PC-9 (cell line): Measurements from ENCODE around the gene CCNA1. TPM values are rescaled to one million over a fixed set of nuclear protein-coding genes. Genes with fewer than 3 reads are reported as not detected.

ENCODE experiments used
- BruUV-seq: library from RNA; stranded (reverse); fragments of 400-500 nt; replicated peaks from 2 replicates; lab custom pipeline; 2021; lab: Mats Ljungman, UMichigan
- CTCF ChIA-PET: fragments of 300-600 bp; sonication (Branson Sonifier 250); formaldehyde crosslinking; loops from one replicate; lab custom pipeline; 2022; ENCODE audit warnings: antibody characterized with exemption; lab: Charles Lee
- POLR2A ChIA-PET: fragments of 300-600 bp; sonication (Branson Sonifier 250); formaldehyde crosslinking; loops from one replicate; lab custom pipeline; 2022; ENCODE audit warnings: antibody characterized with exemption; ENCODE audit not compliant: unreplicated experiment; lab: Charles Lee
- DNase-seq, 2 experiments: peaks; one replicate each; pipeline versions ENCODE4 v3.0.0 to v3.0.0-alpha.2; 2015 to 2022; ENCODE audit warnings: mixed read lengths in 1 of 2
- H2AFZ ChIP-seq: fragments of 200-600 bp; sonication (generic); 2 replicates; pipeline ENCODE4 v1.8.1; 2017; ENCODE audit warnings: antibody characterized with exemption
- H3F3A ChIP-seq: fragments of 200-600 bp; sonication (generic); 2 replicates; pipeline ENCODE4 v1.8.1; 2017; ENCODE audit warnings: antibody characterized with exemption, mild to moderate bottlenecking, low read depth; ENCODE audit not compliant: insufficient read depth
- H3K27ac ChIP-seq: fragments of 200-600 bp; sonication (generic); 2 replicates; pipeline ENCODE4 v1.6.1; 2016; ENCODE audit warnings: mixed run types
- H3K27me3 ChIP-seq: fragments of 200-600 bp; sonication (generic); 2 replicates; pipeline ENCODE4 v1.6.1; 2016; ENCODE audit warnings: low read depth, mixed run types; ENCODE audit not compliant: insufficient read depth
- H3K36me3 ChIP-seq: fragments of 200-600 bp; sonication (generic); 2 replicates; pipeline ENCODE4 v1.6.1; 2016; ENCODE audit warnings: low read depth, mixed run types
- H3K4me1 ChIP-seq: fragments of 200-600 bp; sonication (generic); replicated peaks from 2 replicates; pipeline ENCODE4 v1.6.1; 2016; ENCODE audit warnings: mixed run types; ENCODE audit not compliant: insufficient read depth
- H3K4me2 ChIP-seq: fragments of 200-600 bp; sonication (generic); 2 replicates; pipeline ENCODE4 v1.6.1; 2017; ENCODE audit warnings: mixed run types
- H3K4me3 ChIP-seq: fragments of 200-600 bp; sonication (generic); 2 replicates; pipeline ENCODE4 v1.6.1; 2016; ENCODE audit warnings: mixed run types
- H3K79me2 ChIP-seq: fragments of 200-600 bp; sonication (generic); 2 replicates; pipeline ENCODE4 v1.6.1; 2017; ENCODE audit warnings: low read depth, mixed run types
- H3K9me2 ChIP-seq: fragments of 200-600 bp; sonication (generic); 2 replicates; pipeline ENCODE4 v1.8.1; 2017; ENCODE audit warnings: mild to moderate bottlenecking; ENCODE audit not compliant: insufficient read depth
- H3K9me3 ChIP-seq: fragments of 200-600 bp; sonication (generic); 2 replicates; pipeline ENCODE4 v1.8.1; 2016; ENCODE audit warnings: low read depth; ENCODE audit not compliant: insufficient read depth
- H4K20me1 ChIP-seq: fragments of 200-600 bp; sonication (generic); 2 replicates; pipeline ENCODE4 v1.8.1; 2017; ENCODE audit not compliant: insufficient read depth
- CTCF ChIP-seq: fragments of 200-600 bp; sonication (generic); conservative IDR thresholded peaks from 2 replicates; pipeline ENCODE4 v1.6.1; 2017; ENCODE audit warnings: mixed run types, antibody characterized with exemption, mild to moderate bottlenecking, moderate library complexity
- EZH2 ChIP-seq: fragments of 200-600 bp; sonication (generic); IDR thresholded peaks from 2 replicates; pipeline ENCODE4 v1.8.0; 2017; ENCODE audit warnings: antibody characterized with exemption, low read depth
- intact Hi-C: fragments of 100-400 bp; cut with micrococcal nuclease; formaldehyde crosslinking; loops from one replicate; pipeline ENCODE4 v1.10.0; 2022; ENCODE audit not compliant: unreplicated experiment
- total RNA-seq: library from RNA; stranded (reverse); gene quantifications from 2 replicates; pipeline ENCODE4 v1.2.3, GENCODE V29; 2021

CCNA1 gene
- total RNA-seq, 1 experiment from 2014 or later, result not detected

- TF ChIP-seq EZH2, result no peak
- TF ChIP-seq CTCF, result no peak
Observed at GRCh38 chr13:36405151-36405550, 27.1 kb upstream of the CCNA1 start.

DNA sequence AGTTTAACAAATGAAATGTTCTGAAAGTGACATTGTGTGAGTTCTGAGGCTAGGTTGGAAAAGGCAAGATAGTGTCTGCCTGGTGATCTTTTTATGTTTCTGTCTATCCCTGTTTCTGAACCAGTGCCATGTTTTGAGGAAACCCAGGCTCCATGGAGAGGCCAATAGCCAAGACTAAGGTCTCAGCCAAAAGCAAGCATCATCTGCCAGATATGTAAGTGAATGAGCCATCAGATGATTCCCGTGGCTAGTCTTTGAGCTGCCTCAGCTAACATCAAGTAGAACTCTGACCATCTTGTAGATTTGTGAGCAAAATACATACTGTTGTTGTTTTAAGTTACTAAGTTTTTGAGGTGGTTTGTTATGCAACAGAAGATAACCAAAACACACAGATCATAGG lies 19.6 kb upstream of the CCNA1 start:
- H3F3A ChIP-seq, result peaks cover 10% of the 10 kb centered on the region
- H3K4me3 ChIP-seq, result no peak overlapping the region
- no peak overlapping the region for H2AFZ ChIP-seq
- ChIA-PET CTCF (no interaction called here), POLR2A (no interaction called here)
- no peaks in the 10 kb centered on the region; the same call in 1 of the 2 replicates for H3K9me3 ChIP-seq
- H3K79me2 ChIP-seq, result no peaks in the 10 kb centered on the region
- intact Hi-C loops, result no loop called here
- no peaks in the 10 kb centered on the region for H3K9me2 ChIP-seq
- TF ChIP-seq EZH2 (no peak), CTCF (no peak)
- peaks cover 14% of the 10 kb centered on the region for H3K4me1 ChIP-seq
- no peak overlapping the region for H3K4me2 ChIP-seq
- BruUV-seq, result no TSS peak
- no peaks in the 10 kb centered on the region for H4K20me1 ChIP-seq
- DNase-seq, result no peak
- H3K27me3 ChIP-seq, result no peaks in the 10 kb centered on the region
- no peaks in the 10 kb centered on the region for H3K36me3 ChIP-seq
- H3K27ac ChIP-seq, result no peak overlapping the region

More at GRCh38 chr13:36405151-36405550, 27.1 kb upstream of the CCNA1 start:
- ChIA-PET CTCF (no interaction called here), POLR2A (no interaction called here)
- Histone ChIP-seq H3K36me3 (no peaks in the 10 kb centered on the region), H3K27me3 (no peaks in the 10 kb centered on the region), H3F3A (no peaks in the 10 kb centered on the region), H3K9me3 (no peaks in the 10 kb centered on the region), H3K27ac (no peak overlapping the region), H3K4me1 (no peaks in the 10 kb centered on the region), H3K4me3 (no peak overlapping the region), H2AFZ (no peak overlapping the region), H3K9me2 (no peaks in the 10 kb centered on the region), H3K79me2 (no peaks in the 10 kb centered on the region), H3K4me2 (no peak overlapping the region), H4K20me1 (no peaks in the 10 kb centered on the region)
- intact Hi-C loops, result no loop called here
- BruUV-seq, result no TSS peak
- DNase-seq, result no peak

- H2AFZ ChIP-seq, result no peak overlapping the region
- intact Hi-C loops, result no loop called here
- BruUV-seq, result no TSS peak
- no peaks in the 10 kb centered on the region; the same call in 1 of the 2 replicates for H3K9me3 ChIP-seq
- TF ChIP-seq EZH2, result no peak
- TF ChIP-seq CTCF, result no peak
- H3K4me2 ChIP-seq, result no peak overlapping the region
- H3K9me2 ChIP-seq, result no peaks in the 10 kb centered on the region
- peaks cover 14% of the 10 kb centered on the region for H3F3A ChIP-seq
- no peaks in the 10 kb centered on the region for H3K36me3 ChIP-seq
- no peak overlapping the region for H3K27ac ChIP-seq
- no peak overlapping the region for H3K4me3 ChIP-seq
- no peaks in the 10 kb centered on the region for H3K79me2 ChIP-seq
- peaks cover 18% of the 10 kb centered on the region for H3K4me1 ChIP-seq
- POLR2A ChIA-PET, result no interaction called here
- H4K20me1 ChIP-seq, result no peaks in the 10 kb centered on the region
- DNase-seq, result no peak
- CTCF ChIA-PET, result no interaction called here
- H3K27me3 ChIP-seq, result no peaks in the 10 kb centered on the region
Observed at GRCh38 chr13:36413161-36413560, 19.1 kb upstream of the CCNA1 start.
